Ramos (cell line): Measurements from ENCODE around the gene FSTL4.
"Not testable (repeated sequence)": the region's sequence is repeated elsewhere in the genome, so short reads cannot be mapped to it uniquely, and the experiment has no call there.

ENCODE experiments used
- in situ Hi-C: fragments of 300-500 bp; cut with MboI; formaldehyde crosslinking; loops from one replicate; pipeline ENCODE4 v1.14.3; 2022; ENCODE audit warnings: low sequenced_read_pairs; ENCODE audit not compliant: unreplicated experiment

Gene FSTL4

GRCh38 chr5:133559960-133560359 is 52.4 kb downstream of the FSTL4 start:
- in situ Hi-C loops = loop anchor here (10.0 kb wide), 1 partner anchor 385 kb away; no protein-coding TSS in a partner anchor

- in situ Hi-C loops = loop anchor here (10.0 kb wide), 1 partner anchor 388 kb away; no protein-coding TSS in a partner anchor
Measured at GRCh38 chr5:133556551-133556950, 55.8 kb downstream of the FSTL4 start.

GRCh38 chr5:133554279-133554678 is 58.1 kb downstream of the FSTL4 start:
- in situ Hi-C loops = loop anchor here (10.0 kb wide), 1 partner anchor 391 kb away; no protein-coding TSS in a partner anchor

GRCh38 chr5:133552925-133553525 is 59.3 kb downstream of the FSTL4 start:
- in situ Hi-C loops = loop anchor here (10.0 kb wide), 1 partner anchor 392 kb away; no protein-coding TSS in a partner anchor

- in situ Hi-C loops = no loop called here
Measured at GRCh38 chr5:133546500-133546899, 65.8 kb downstream of the FSTL4 start.

- in situ Hi-C loops = no loop called here
Measured at GRCh38 chr5:133544346-133544745, 68.0 kb downstream of the FSTL4 start.

- in situ Hi-C loops = no loop called here
Measured at GRCh38 chr5:133539818-133540217, 72.5 kb downstream of the FSTL4 start.

GRCh38 chr5:133538718-133539117 is 73.6 kb downstream of the FSTL4 start:
- in situ Hi-C loops = no loop called here

- in situ Hi-C loops = not testable (repeated sequence)
Measured at GRCh38 chr5:133535241-133535929, 77.0 kb downstream of the FSTL4 start.

GRCh38 chr5:133534566-133534965 is 77.8 kb downstream of the FSTL4 start:
- in situ Hi-C loops = no loop called here

- in situ Hi-C loops = no loop called here
Measured at GRCh38 chr5:133533541-133533940, 78.8 kb downstream of the FSTL4 start.

- in situ Hi-C loops = no loop called here
Measured at GRCh38 chr5:133531594-133531993, 80.7 kb downstream of the FSTL4 start.

- in situ Hi-C loops = no loop called here
Measured at GRCh38 chr5:133531178-133531577, 81.2 kb downstream of the FSTL4 start.

GRCh38 chr5:133530270-133530669 is 82.1 kb downstream of the FSTL4 start:
- in situ Hi-C loops = no loop called here

- in situ Hi-C loops = no loop called here
Measured at GRCh38 chr5:133528841-133529240, 83.5 kb downstream of the FSTL4 start.

GRCh38 chr5:133527311-133527710 is 85.0 kb downstream of the FSTL4 start:
- in situ Hi-C loops = no loop called here

GRCh38 chr5:133526368-133526767 is 86.0 kb downstream of the FSTL4 start:
- in situ Hi-C loops = no loop called here

GRCh38 chr5:133525126-133525525 is 87.2 kb downstream of the FSTL4 start:
- in situ Hi-C loops = no loop called here

- in situ Hi-C loops = no loop called here
Measured at GRCh38 chr5:133524666-133525065, 87.7 kb downstream of the FSTL4 start.

GRCh38 chr5:133523961-133524586 is 88.3 kb downstream of the FSTL4 start:
- in situ Hi-C loops = no loop called here

- in situ Hi-C loops = no loop called here
Measured at GRCh38 chr5:133523013-133523658, 89.2 kb downstream of the FSTL4 start.
